Astrocyte (in vitro differentiated cells and primary cell): Measurements from ENCODE around the gene GRM2. TPM values are rescaled to one million over a fixed set of nuclear protein-coding genes. Genes with fewer than 3 reads are reported as not detected.

Experiments used
- DNase-seq: peaks from one replicate; pipeline ENCODE4 v3.0.0-alpha.2; 2010; ENCODE audit warnings: low read depth
- FAIRE-seq: peaks from 2 replicates; lab custom pipeline; 2011; peaks lifted over from hg19 to GRCh38; lab: Jason Lieb, UNC
- H2AFZ ChIP-seq: 2 replicates; pipeline ENCODE4 v1.6.0; 2012; ENCODE audit warnings: low read depth, low read length, inconsistent platforms
- H3K27ac ChIP-seq: 2 replicates; pipeline ENCODE4 v1.5.1; 2011; ENCODE audit warnings: low read depth, low read length, inconsistent platforms
- H3K27me3 ChIP-seq: 2 replicates; pipeline ENCODE4 v1.6.0; 2011; ENCODE audit warnings: low read length, inconsistent platforms; ENCODE audit not compliant: insufficient read depth
- H3K36me3 ChIP-seq: 2 replicates; pipeline ENCODE4 v1.5.1; 2011; ENCODE audit warnings: low read length, inconsistent platforms; ENCODE audit not compliant: insufficient read depth
- H3K4me1 ChIP-seq: 2 replicates; pipeline ENCODE4 v1.5.1; 2011; ENCODE audit warnings: low read length, inconsistent platforms; ENCODE audit not compliant: insufficient read depth
- H3K4me2 ChIP-seq: 2 replicates; pipeline ENCODE4 v1.6.0; 2012; ENCODE audit warnings: low read length, inconsistent platforms
- H3K4me3 ChIP-seq: 2 replicates; pipeline ENCODE4 v1.5.1; 2011; ENCODE audit warnings: low read depth, mild to moderate bottlenecking, low read length, inconsistent platforms; ENCODE audit not compliant: insufficient read depth
- H3K79me2 ChIP-seq: 2 replicates; pipeline ENCODE4 v1.6.0; 2012; ENCODE audit warnings: mild to moderate bottlenecking, low read length, inconsistent platforms; ENCODE audit not compliant: insufficient read depth
- H3K9ac ChIP-seq: 2 replicates; pipeline ENCODE4 v1.6.0; 2012; ENCODE audit warnings: mild to moderate bottlenecking, low read length, inconsistent platforms
- H3K9me3 ChIP-seq: 2 replicates; pipeline ENCODE4 v1.5.1; 2012; ENCODE audit warnings: low read depth, mild to moderate bottlenecking, low read length, inconsistent platforms; ENCODE audit not compliant: insufficient read depth
- H4K20me1 ChIP-seq: 2 replicates; pipeline ENCODE4 v1.6.0; 2012; ENCODE audit warnings: low read length, inconsistent platforms; ENCODE audit not compliant: insufficient read depth
- H3K27ac Mint-ChIP-seq: one replicate; pipeline ENCODE4 v1.8.0; 2021; ENCODE audit warnings: mild to moderate bottlenecking, mixed read lengths; ENCODE audit not compliant: unreplicated experiment
- H3K27me3 Mint-ChIP-seq: one replicate; pipeline ENCODE4 v1.8.0; 2021; ENCODE audit warnings: low read depth, mixed read lengths; ENCODE audit not compliant: unreplicated experiment
- H3K36me3 Mint-ChIP-seq: one replicate; pipeline ENCODE4 v1.8.0; 2021; ENCODE audit warnings: low read depth, mixed read lengths; ENCODE audit not compliant: unreplicated experiment
- H3K4me1 Mint-ChIP-seq: one replicate; pipeline ENCODE4 v1.8.0; 2021; ENCODE audit warnings: low read depth, mixed read lengths; ENCODE audit not compliant: unreplicated experiment
- H3K4me3 Mint-ChIP-seq: one replicate; pipeline ENCODE4 v1.8.0; 2021; ENCODE audit warnings: mild to moderate bottlenecking, moderate library complexity, mixed read lengths; ENCODE audit not compliant: unreplicated experiment
- H3K9me3 Mint-ChIP-seq: one replicate; pipeline ENCODE4 v1.8.0; 2021; ENCODE audit warnings: mild to moderate bottlenecking, mixed read lengths; ENCODE audit not compliant: unreplicated experiment
- EZH2 ChIP-seq: IDR thresholded peaks from 2 replicates; pipeline ENCODE4 v1.6.1; 2012; ENCODE audit warnings: mild to moderate bottlenecking, low read length, inconsistent platforms; ENCODE audit not compliant: insufficient read depth
- total RNA-seq: library from RNA; stranded (reverse); gene quantifications from 2 replicates; pipeline ENCODE4 v1.2.1, GENCODE V29; 2021
- TF ChIP-seq, protein P1 (sequence below): IDR thresholded peaks from 2 replicates; pipeline ENCODE4 v1.5.1; 2011; ENCODE audit warnings: low read depth, mild to moderate bottlenecking, inconsistent platforms, low read length, moderate library complexity; ENCODE audit not compliant: insufficient read depth

The GRM2 gene
- total RNA-seq, 1 donor from 2014 or later = 0.25 TPM

DNA sequence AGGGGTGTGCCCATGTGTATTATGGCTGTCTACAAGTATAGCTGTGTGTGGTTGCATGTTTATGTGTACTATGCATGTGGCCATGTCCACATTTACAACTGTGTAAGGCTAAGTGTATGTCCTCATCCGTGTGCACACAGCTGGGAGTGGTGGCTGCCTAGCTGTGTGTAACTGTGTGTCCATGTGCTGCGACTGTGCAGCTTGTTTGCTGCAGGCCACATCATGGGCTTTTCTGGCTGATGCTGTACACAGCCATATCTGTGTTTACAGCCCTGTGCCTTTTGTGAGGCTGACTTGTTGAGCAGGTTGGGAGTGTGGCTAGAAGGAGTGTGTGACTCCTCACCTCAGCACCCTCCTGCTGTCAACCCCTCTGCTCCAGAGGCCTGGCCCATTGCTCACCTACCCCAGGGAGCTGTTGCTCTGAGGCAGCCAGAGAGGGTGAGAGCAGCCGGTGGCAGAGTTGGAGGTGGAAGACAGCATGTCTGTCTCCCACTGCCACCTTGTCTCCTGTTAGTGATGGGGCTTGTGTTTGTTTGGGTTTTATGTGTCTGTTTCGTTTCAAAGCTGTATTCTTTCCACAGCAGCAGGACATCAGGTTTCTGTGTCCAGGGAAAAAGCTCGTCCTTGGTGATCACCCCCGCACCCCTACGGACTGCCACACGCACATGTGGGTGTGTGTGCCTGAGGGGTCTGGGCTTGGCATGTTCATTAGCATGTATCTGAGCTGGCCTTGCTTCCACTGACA is 1.4 kb upstream of the GRM2 start:
- Mint-ChIP-seq H3K4me1 (no peaks in the 10 kb centered on the region), H3K27me3 (peaks cover 23% of the 10 kb centered on the region), H3K4me3 (no peak overlapping the region), H3K36me3 (peaks cover 3% of the 10 kb centered on the region), H3K27ac (no peak overlapping the region), H3K9me3 (no peaks in the 10 kb centered on the region)
- Histone ChIP-seq H3K79me2 (no peaks in the 10 kb centered on the region), H3K27ac (no peak overlapping the region), H4K20me1 (peaks cover 36% of the 10 kb centered on the region), H3K4me1 (peaks cover 7% of the 10 kb centered on the region), H3K9me3 (no peaks in the 10 kb centered on the region), H3K4me3 (no peak overlapping the region), H2AFZ (no peak overlapping the region), H3K36me3 (no peaks in the 10 kb centered on the region), H3K4me2 (no peak overlapping the region), H3K27me3 (peaks cover 14% of the 10 kb centered on the region), H3K9ac (no peak overlapping the region)
- DNase-seq (no peak), FAIRE-seq (no peak)
- TF ChIP-seq, protein P1, sequence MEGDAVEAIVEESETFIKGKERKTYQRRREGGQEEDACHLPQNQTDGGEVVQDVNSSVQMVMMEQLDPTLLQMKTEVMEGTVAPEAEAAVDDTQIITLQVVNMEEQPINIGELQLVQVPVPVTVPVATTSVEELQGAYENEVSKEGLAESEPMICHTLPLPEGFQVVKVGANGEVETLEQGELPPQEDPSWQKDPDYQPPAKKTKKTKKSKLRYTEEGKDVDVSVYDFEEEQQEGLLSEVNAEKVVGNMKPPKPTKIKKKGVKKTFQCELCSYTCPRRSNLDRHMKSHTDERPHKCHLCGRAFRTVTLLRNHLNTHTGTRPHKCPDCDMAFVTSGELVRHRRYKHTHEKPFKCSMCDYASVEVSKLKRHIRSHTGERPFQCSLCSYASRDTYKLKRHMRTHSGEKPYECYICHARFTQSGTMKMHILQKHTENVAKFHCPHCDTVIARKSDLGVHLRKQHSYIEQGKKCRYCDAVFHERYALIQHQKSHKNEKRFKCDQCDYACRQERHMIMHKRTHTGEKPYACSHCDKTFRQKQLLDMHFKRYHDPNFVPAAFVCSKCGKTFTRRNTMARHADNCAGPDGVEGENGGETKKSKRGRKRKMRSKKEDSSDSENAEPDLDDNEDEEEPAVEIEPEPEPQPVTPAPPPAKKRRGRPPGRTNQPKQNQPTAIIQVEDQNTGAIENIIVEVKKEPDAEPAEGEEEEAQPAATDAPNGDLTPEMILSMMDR = no peak
- no peak for TF ChIP-seq EZH2

DNA sequence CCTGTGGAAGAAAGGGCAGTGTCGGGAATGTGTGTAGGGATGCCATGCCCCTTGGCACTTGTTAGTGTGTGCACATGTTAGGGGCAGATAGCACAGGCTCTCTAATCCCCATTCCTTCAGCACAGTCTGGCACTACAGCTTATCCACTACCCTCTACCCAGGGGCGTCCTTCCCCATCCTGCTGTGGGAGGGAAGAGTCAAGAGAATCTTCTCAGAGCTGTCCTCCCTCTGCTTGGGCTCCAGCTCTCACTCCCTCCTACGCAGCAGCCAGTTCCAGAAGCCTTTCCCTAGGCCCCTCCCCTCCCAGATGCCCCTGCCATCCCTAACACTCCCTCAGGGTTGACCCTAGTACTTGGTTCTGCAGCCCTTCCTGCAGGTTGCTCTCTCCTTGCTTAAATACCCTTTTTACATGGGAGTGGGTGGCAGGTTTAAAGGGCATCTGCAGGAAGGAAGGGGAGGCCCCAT is 815 bp upstream of the GRM2 start:
- H3K4me1 ChIP-seq = peaks cover 7% of the 10 kb centered on the region
- H3K27ac Mint-ChIP-seq = no peak overlapping the region
- H3K27ac ChIP-seq = no peak overlapping the region
- no peak overlapping the region for H3K4me2 ChIP-seq
- no peak overlapping the region for H3K9ac ChIP-seq
- H3K4me1 Mint-ChIP-seq = no peaks in the 10 kb centered on the region
- peaks cover 3% of the 10 kb centered on the region for H3K36me3 Mint-ChIP-seq
- no peaks in the 10 kb centered on the region for H3K79me2 ChIP-seq
- H3K27me3 Mint-ChIP-seq = peaks cover 23% of the 10 kb centered on the region
- no peaks in the 10 kb centered on the region for H3K36me3 ChIP-seq
- no peaks in the 10 kb centered on the region for H3K9me3 ChIP-seq
- no peak overlapping the region for H3K4me3 ChIP-seq
- H2AFZ ChIP-seq = no peak overlapping the region
- no peak overlapping the region for H3K4me3 Mint-ChIP-seq
- no peaks in the 10 kb centered on the region for H3K9me3 Mint-ChIP-seq
- H4K20me1 ChIP-seq = peaks cover 36% of the 10 kb centered on the region
- FAIRE-seq = no peak
- H3K27me3 ChIP-seq = peaks cover 14% of the 10 kb centered on the region
- TF ChIP-seq EZH2 = no peak
- TF ChIP-seq, protein P1 = no peak
- DNase-seq = no peak

DNA sequence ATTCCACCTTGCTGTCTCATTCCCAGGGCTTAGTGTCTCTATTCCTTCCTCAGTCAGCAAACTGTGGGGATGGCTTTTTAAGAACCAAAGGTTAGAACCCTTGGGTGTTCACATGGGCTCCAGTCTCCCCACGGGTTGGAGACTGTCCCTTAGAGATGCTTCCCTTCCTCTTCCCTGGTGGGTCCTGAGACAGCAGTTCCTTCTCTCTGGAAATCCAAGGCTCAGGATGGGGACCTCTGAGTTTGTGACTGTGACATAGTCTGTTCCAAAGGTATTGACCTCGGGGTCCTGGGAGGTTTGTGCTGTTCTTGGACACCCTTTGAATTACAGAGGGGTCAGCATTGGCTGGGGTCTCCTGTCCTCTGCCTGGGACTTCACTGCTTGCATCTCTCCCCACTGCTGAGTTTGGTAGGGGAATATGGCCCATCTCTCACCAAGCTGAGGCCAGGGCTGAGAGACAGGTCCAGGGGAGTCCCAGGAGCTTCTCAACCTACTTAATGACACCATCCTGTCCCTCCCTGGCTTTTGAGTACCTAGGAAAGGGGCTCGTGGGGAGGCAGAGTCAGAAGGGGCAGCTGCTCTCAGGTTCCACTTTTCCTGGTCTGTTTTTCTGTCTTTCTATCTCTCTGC is 1.5 kb downstream of the GRM2 start:
- H3K79me2 ChIP-seq = no peaks in the 10 kb centered on the region

More for the DNA sequence above, 1.5 kb downstream of the GRM2 start:
- Histone ChIP-seq H3K4me1 (peaks cover 7% of the 10 kb centered on the region), H3K36me3 (no peaks in the 10 kb centered on the region), H3K27ac (no peak overlapping the region), H4K20me1 (peaks cover 36% of the 10 kb centered on the region), H3K9me3 (no peaks in the 10 kb centered on the region), H3K9ac (no peak overlapping the region), H2AFZ (no peak overlapping the region), H3K27me3 (peaks cover 14% of the 10 kb centered on the region), H3K4me3 (no peak overlapping the region), H3K4me2 (no peak overlapping the region)
- TF ChIP-seq, protein P1 = no peak
- no peak for TF ChIP-seq EZH2
- FAIRE-seq (no peak), DNase-seq (no peak)
- Mint-ChIP-seq H3K27me3 (peaks cover 32% of the 10 kb centered on the region), H3K27ac (no peak overlapping the region), H3K36me3 (peaks cover 3% of the 10 kb centered on the region), H3K9me3 (no peaks in the 10 kb centered on the region), H3K4me3 (no peak overlapping the region), H3K4me1 (no peaks in the 10 kb centered on the region)
